HepG2 (cell line): ENCODE measurements around the gene VEGFB. TPM values are rescaled to one million over a fixed set of nuclear protein-coding genes. Genes with fewer than 3 reads are reported as not detected.

Source experiments
- IRF1 ChIP-seq: sonication (generic); formaldehyde crosslinking; IDR thresholded peaks from 2 replicates; pipeline ENCODE4 v1.4.0; 2020; ENCODE audit warnings: low read depth, mild to moderate bottlenecking, missing genetic modification reagents
- KLF9 ChIP-seq: IDR thresholded peaks from 2 replicates; pipeline ENCODE4 v1.6.1; 2016; ENCODE audit warnings: low read depth
- MBD4 ChIP-seq: IDR thresholded peaks from 2 replicates; pipeline ENCODE4 v1.6.1; 2012; ENCODE audit warnings: low read length, inconsistent platforms, borderline replicate concordance
- MEF2D ChIP-seq: sonication (generic); formaldehyde crosslinking; IDR thresholded peaks from 2 replicates; pipeline ENCODE4 v1.5.1; 2020; ENCODE audit warnings: mild to moderate bottlenecking, missing genetic modification reagents
- PHF20 ChIP-seq: sonication (generic); formaldehyde crosslinking; IDR thresholded peaks from 2 replicates; pipeline ENCODE4 v1.5.0; 2020; ENCODE audit warnings: mild to moderate bottlenecking, missing genetic modification reagents
- RORA ChIP-seq: sonication (generic); formaldehyde crosslinking; IDR thresholded peaks from 2 replicates; pipeline ENCODE4 v1.5.0; 2020; ENCODE audit warnings: mild to moderate bottlenecking, missing genetic modification reagents, moderate library complexity
- TAF1 ChIP-seq: sonication (generic); formaldehyde crosslinking; IDR thresholded peaks from 2 replicates; pipeline ENCODE4 v1.4.0; 2020; ENCODE audit warnings: missing genetic modification reagents
- TBP ChIP-seq: sonication (generic); formaldehyde crosslinking; IDR thresholded peaks from 2 replicates; pipeline ENCODE4 v1.5.0; 2020; ENCODE audit warnings: missing genetic modification reagents
- TEAD3 ChIP-seq: optimal IDR thresholded peaks from 2 replicates; pipeline ENCODE3; 2016; ENCODE audit warnings: borderline replicate concordance
- THYN1 ChIP-seq: sonication (generic); formaldehyde crosslinking; IDR thresholded peaks from 2 replicates; pipeline ENCODE4 v1.8.1; 2023; ENCODE audit warnings: low read depth, mild to moderate bottlenecking, moderate library complexity, missing genetic modification reagents, borderline replicate concordance
- TP53 ChIP-seq: sonication (generic); formaldehyde crosslinking; conservative IDR thresholded peaks from 2 replicates; pipeline ENCODE4 v1.4.0; 2020; ENCODE audit warnings: missing genetic modification reagents
- ZBTB43 ChIP-seq: sonication (generic); formaldehyde crosslinking; conservative IDR thresholded peaks from 2 replicates; pipeline ENCODE4 v1.4.0; 2020; ENCODE audit warnings: missing genetic modification reagents
- ZEB1 ChIP-seq: IDR thresholded peaks from 2 replicates; pipeline ENCODE4 v1.6.1; 2012; ENCODE audit warnings: mild to moderate bottlenecking, low read depth, inconsistent platforms; ENCODE audit not compliant: insufficient replicate concordance
- ZMAT3 ChIP-seq: sonication (generic); formaldehyde crosslinking; conservative IDR thresholded peaks from 2 replicates; pipeline ENCODE4 v1.7.0; 2021; ENCODE audit warnings: missing genetic modification reagents
- ZNF407 ChIP-seq: sonication (generic); formaldehyde crosslinking; IDR thresholded peaks from one replicate; pipeline ENCODE4 v1.5.1; 2020; ENCODE audit warnings: mild to moderate bottlenecking, missing genetic modification reagents; ENCODE audit errors: not compliant biosample characterization
- ZNF576 ChIP-seq: sonication (generic); formaldehyde crosslinking; IDR thresholded peaks from 2 replicates; pipeline ENCODE4 v1.4.0; 2020; ENCODE audit warnings: mild to moderate bottlenecking, missing genetic modification reagents
- ZNF644 ChIP-seq: IDR thresholded peaks from 2 replicates; pipeline ENCODE4 v1.6.1; 2016; ENCODE audit warnings: low read depth
- polyA plus RNA-seq, 8 experiments: library from polyadenylated mRNA; depleted of rRNA in 3 of 8; stranded (reverse) in 7 of 8; unstranded in 1 of 8; fragments of >200 nt; fragmentation: Illumina TruSeq in 4 of 8; extraction: Trizol in 4 of 8; gene quantifications; 2 replicates each; pipeline versions ENCODE4 v1.2.1 to v1.2.3, GENCODE V29; 2011 to 2016; ENCODE audit warnings: low read depth in 4 of 8, missing spikeins in 1 of 8, mixed read lengths in 1 of 8; ENCODE audit not compliant: insufficient read depth in 1 of 8
- total RNA-seq, 5 experiments: library from RNA; depleted of rRNA; stranded (reverse); fragments of >200 nt; fragmentation: Illumina TruSeq; extraction: Trizol; gene quantifications; 2 replicates each; pipeline ENCODE4 v1.2.3, GENCODE V29; 2016; ENCODE audit warnings: low read depth in 1 of 5
- TF ChIP-seq, protein P1 (sequence below): sonication (generic); formaldehyde crosslinking; IDR thresholded peaks from 2 replicates; pipeline ENCODE4 v1.8.0; 2022; ENCODE audit warnings: low read depth, missing genetic modification reagents

Gene VEGFB
- total and polyA plus RNA-seq, 2 of the 13 experiments (the other 11 are each of a cell fraction or from before 2014, with no cell fraction given) = 9.0 to 11.3 TPM

DNA sequence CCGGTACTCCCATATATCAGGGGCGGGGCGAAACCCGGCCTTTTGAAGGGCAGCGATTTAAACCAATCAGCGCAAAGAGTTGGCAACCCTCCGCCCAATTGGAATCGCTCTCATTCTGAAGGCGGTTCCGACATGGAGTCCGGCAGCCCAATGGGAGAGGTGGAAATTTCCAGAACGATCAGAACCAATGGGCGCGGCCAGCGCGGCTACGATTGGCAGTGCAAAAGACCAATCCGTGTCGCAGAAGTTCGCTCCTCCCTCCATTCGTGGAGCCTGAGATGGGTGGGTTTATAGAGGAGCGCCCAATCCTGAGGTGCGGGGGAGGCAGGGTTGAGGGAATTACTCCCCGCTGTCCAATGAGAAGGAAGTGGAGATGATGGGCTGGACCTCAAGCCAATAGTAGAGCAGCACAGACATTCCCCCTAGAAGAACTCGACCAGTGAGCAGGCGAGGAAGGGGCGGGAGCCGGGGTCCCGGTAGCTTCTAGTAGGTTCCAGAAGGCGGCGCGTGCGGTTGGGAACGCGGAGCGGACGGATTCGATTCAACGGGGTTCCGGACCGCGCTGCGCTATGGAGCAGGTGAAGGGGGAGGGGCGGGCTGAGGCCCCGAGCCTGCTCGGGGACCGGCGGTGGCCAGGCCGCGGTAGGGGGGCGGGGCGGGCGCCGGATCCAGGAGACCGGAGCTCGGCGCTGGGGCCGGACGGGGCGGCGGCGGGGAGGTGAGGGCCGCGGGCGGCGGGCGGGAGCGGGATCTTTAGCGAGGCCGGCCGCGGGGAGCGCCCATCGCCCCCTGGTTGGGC, 48.5 kb upstream of the VEGFB start, which contains the start of gene STIP1 (continued):
- TF ChIP-seq ZNF407 = no peak
- TF ChIP-seq THYN1 (CRISPR knock-in tag) = no peak
- TF ChIP-seq, protein P1, sequence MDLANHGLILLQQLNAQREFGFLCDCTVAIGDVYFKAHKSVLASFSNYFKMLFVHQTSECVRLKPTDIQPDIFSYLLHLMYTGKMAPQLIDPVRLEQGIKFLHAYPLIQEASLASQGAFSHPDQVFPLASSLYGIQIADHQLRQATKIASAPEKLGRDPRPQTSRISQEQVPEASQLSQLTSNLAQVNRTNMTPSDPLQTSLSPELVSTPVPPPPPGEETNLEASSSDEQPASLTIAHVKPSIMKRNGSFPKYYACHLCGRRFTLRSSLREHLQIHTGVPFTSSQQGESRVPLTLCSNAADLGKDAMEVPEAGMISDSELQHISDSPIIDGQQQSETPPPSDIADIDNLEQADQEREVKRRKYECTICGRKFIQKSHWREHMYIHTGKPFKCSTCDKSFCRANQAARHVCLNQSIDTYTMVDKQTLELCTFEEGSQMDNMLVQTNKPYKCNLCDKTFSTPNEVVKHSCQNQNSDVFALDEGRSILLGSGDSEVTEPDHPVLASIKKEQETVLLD (CRISPR knock-in tag) = peak; percentile 66
- no peak for TF ChIP-seq RORA (CRISPR knock-in tag)
- no peak; the same call in 1 of the 2 replicates for TF ChIP-seq TAF1 (CRISPR knock-in tag)
- no peak for TF ChIP-seq KLF9 (CRISPR knock-in tag)
- no peak for TF ChIP-seq ZNF644
- TF ChIP-seq ZEB1 = no peak
- TF ChIP-seq ZBTB43 (CRISPR knock-in tag) = no peak
- TF ChIP-seq IRF1 (CRISPR knock-in tag) = no peak
- 0 out of 2 replicates have a peak, but pooled peaks have one; percentile 10 for TF ChIP-seq ZMAT3 (CRISPR knock-in tag)
- TF ChIP-seq TEAD3 (CRISPR knock-in tag) = peak; percentile 89
- TF ChIP-seq TBP (CRISPR knock-in tag) = no peak
- no peak; the same call in 1 of the 2 replicates for TF ChIP-seq MEF2D (CRISPR knock-in tag)
- TF ChIP-seq PHF20 = no peak
- TF ChIP-seq TP53 (CRISPR knock-in tag) = no peak
- TF ChIP-seq MBD4 = no peak
- no peak for TF ChIP-seq ZNF576 (CRISPR knock-in tag)
